ENCODE data around the gene CD74. TPM values are rescaled to one million over a fixed set of nuclear protein-coding genes. Genes with fewer than 3 reads are reported as not detected.

The CD74 gene
- total RNA-seq, 1 experiment from 2014 or later, result 19.5 TPM

DNA sequence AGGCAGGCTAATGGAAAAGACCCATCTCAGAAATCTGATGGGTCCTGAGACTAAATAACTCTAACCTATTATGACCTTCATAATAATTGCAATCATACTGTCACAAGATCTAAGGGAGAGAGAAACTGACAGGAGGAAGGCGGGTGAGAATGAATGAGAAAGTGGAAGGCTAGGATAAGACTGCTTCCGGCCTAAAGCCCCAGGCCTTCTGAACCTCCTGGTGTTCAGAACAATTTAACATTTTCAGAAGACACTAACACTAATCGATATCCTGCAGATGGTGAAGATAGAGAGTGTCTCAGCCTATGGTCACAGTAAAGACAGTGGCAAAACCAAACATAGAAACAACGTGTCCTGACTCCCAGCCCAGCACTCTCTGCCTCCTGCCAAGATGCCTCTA lies 35.6 kb upstream of the CD74 start:
- Histone ChIP-seq H2BK15ac (ENCODE audit: low read depth, low read length) (no peak overlapping the region), H4K91ac (ENCODE audit: insufficient read length, low read depth, low read length) (no peak overlapping the region), H3K27me3 (ENCODE audit: insufficient read depth, low read length) (no peaks in the 10 kb centered on the region), H3K4me2 (ENCODE audit: insufficient read depth, insufficient read length, low read length) (peak overlapping the region; percentile 95), H3K56ac (ENCODE audit: insufficient read length, low read depth, low read length) (no peak overlapping the region), H3K4me1 (ENCODE audit: insufficient read depth, low read length) (no peaks in the 10 kb centered on the region), H2BK120ac (ENCODE audit: low read depth, low read length, poor library complexity, severe bottlenecking) (no peak overlapping the region), H3K27ac (ENCODE audit: insufficient read length, low read depth, low read length) (peak overlapping the region; percentile 62), H3K79me1 (ENCODE audit: insufficient read depth, low read depth, low read length, poor library complexity, severe bottlenecking) (peaks cover 3% of the 10 kb centered on the region), H3T11ph (ENCODE audit: low read length) (no peak overlapping the region), H4K20me1 (ENCODE audit: control insufficient read depth, insufficient read depth, insufficient read length) (no peaks in the 10 kb centered on the region), H2BK5ac (ENCODE audit: insufficient read length, low read length) (no peak overlapping the region), H3K9me3 (ENCODE audit: control insufficient read depth, low read depth, low read length) (no peaks in the 10 kb centered on the region), H3K4ac (ENCODE audit: low read depth, low read length) (no peak overlapping the region), H3K23me2 (ENCODE audit: insufficient read length, low read depth, low read length, poor library complexity, severe bottlenecking) (peaks cover 8% of the 10 kb centered on the region), H3K9ac (ENCODE audit: extremely low read depth, insufficient read length, low read length) (peak overlapping the region; percentile 100), H3K79me2 (ENCODE audit: insufficient read depth, low read length) (peaks cover 16% of the 10 kb centered on the region; the same call in 1 of the 2 replicates), H2AK5ac (ENCODE audit: insufficient read length, low read length) (no peak overlapping the region), H3K23ac (ENCODE audit: insufficient read length, low read depth, low read length) (no peak overlapping the region), H2BK20ac (ENCODE audit: low read depth, low read length, poor library complexity, severe bottlenecking) (no peak overlapping the region), H3K14ac (ENCODE audit: insufficient read depth, low read length) (no peak overlapping the region), H3K18ac (ENCODE audit: insufficient read length, low read depth, low read length) (no peak overlapping the region), H2BK12ac (ENCODE audit: insufficient read length, low read depth, low read length) (no peak overlapping the region), H4K8ac (replicated peaks; ENCODE audit: insufficient read length, low read depth, low read length) (no peak overlapping the region), H4K5ac (ENCODE audit: insufficient read length, low read depth, low read length) (no peak overlapping the region), H2AFZ (ENCODE audit: low read length) (no peak overlapping the region)
- Mint-ChIP-seq H3K36me3 (ENCODE audit: insufficient read depth in 1 of 3, low read depth in 3 of 3) (peaks cover 60 to 64% (median 60%) of the 10 kb centered on the region in 3 experiments), H3K4me3 (peak overlapping the region; percentile 98 to 100), H3K4me1 (peaks cover 14 to 32% of the 10 kb centered on the region in 2 experiments), H3K27me3 (ENCODE audit: low read depth) (no peaks in the 10 kb centered on the region), H3K27ac (peak overlapping the region; percentile 100), H3K9me3 (peaks cover 3% of the 10 kb centered on the region in 2 experiments)
- TF ChIP-seq, protein P1, sequence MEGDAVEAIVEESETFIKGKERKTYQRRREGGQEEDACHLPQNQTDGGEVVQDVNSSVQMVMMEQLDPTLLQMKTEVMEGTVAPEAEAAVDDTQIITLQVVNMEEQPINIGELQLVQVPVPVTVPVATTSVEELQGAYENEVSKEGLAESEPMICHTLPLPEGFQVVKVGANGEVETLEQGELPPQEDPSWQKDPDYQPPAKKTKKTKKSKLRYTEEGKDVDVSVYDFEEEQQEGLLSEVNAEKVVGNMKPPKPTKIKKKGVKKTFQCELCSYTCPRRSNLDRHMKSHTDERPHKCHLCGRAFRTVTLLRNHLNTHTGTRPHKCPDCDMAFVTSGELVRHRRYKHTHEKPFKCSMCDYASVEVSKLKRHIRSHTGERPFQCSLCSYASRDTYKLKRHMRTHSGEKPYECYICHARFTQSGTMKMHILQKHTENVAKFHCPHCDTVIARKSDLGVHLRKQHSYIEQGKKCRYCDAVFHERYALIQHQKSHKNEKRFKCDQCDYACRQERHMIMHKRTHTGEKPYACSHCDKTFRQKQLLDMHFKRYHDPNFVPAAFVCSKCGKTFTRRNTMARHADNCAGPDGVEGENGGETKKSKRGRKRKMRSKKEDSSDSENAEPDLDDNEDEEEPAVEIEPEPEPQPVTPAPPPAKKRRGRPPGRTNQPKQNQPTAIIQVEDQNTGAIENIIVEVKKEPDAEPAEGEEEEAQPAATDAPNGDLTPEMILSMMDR (conservative IDR thresholded peaks at IDR 0.05), result no peak
- DNase-seq, result no peak
- no CpG with 5 or more reads among the region's 4 CpGs for WGBS (ENCODE audit: extremely low coverage, insufficient read length, low lambda C conversion rate)
